Body of pancreas (tissue), 4 donors: Measurements from ENCODE around the gene GNB4. TPM values are rescaled to one million over a fixed set of nuclear protein-coding genes. Genes with fewer than 3 reads are reported as not detected.

ENCODE experiments used
- ATAC-seq: fragments of 150-250 bp; one replicate; pipeline ENCODE4 v1.9.1; 2016
- DNase-seq, 4 donors: peaks; one replicate each; pipeline ENCODE4 v3.0.0-alpha.2; 2019
- H3K27ac ChIP-seq, 4 donors: fragments of 200-600 bp; sonication (generic); 1 replicate in 3 of 4; 2 replicates in 1 of 4; pipeline versions ENCODE4 v1.5.1 to v1.6.1; 2016 to 2019; ENCODE audit warnings: mild to moderate bottlenecking in 1 of 4, mixed read lengths in 1 of 4, moderate library complexity in 1 of 4
- H3K27me3 ChIP-seq, 2 donors: fragments of 200-600 bp; sonication (generic); one replicate each; pipeline ENCODE4 v1.6.0; 2016; ENCODE audit warnings: mild to moderate bottlenecking in 1 of 2
- H3K36me3 ChIP-seq, 2 donors: fragments of 200-600 bp; sonication (generic); replicated peaks in 1 of 2; 2 replicates each; pipeline ENCODE4 v1.5.1; 2016; ENCODE audit warnings: low read depth in 2 of 2; ENCODE audit not compliant: insufficient read depth in 1 of 2
- H3K4me1 ChIP-seq: fragments of 200-600 bp; sonication (generic); one replicate; pipeline ENCODE4 v1.6.0; 2016
- H3K4me3 ChIP-seq, 2 donors: fragments of 200-600 bp; sonication (generic); 1 replicate in 1 of 2; 2 replicates in 1 of 2; pipeline ENCODE4 v1.5.1; 2016 to 2019
- H3K9me3 ChIP-seq, 3 donors: fragments of 200-600 bp; sonication (generic); 1 replicate in 2 of 3; 2 replicates in 1 of 3; pipeline ENCODE4 v1.5.1; 2016
- POLR2A ChIP-seq, 3 donors: fragments of 450-650 bp; IDR thresholded peaks; one replicate each; pipeline ENCODE4 v1.6.1; 2016; ENCODE audit warnings: antibody characterized with exemption in 3 of 3, mild to moderate bottlenecking in 2 of 3
- WGBS, 2 donors: methylation state at CpG; one replicate each; pipeline ENCODE4 v1.1.5; 2017; 5-methylcytosine and 5-hydroxymethylcytosine counted together
- intact Hi-C: fragments of 100-400 bp; cut with DNase I; formaldehyde crosslinking; loops from one replicate; pipeline ENCODE4 v1.15.1; 2023
- total RNA-seq, 2 donors: library from RNA; depleted of rRNA; stranded (reverse); fragments of >200 nt; gene quantifications; one replicate each; pipeline ENCODE4 v1.1.0, GENCODE V29; 2016
- TF ChIP-seq, protein P1 (sequence below), 7 experiments: fragments of 450-650 bp in 4 of 7; fragments of 200-600 bp in 3 of 7; sonication (generic) in 3 of 7; IDR thresholded peaks; one replicate each; pipeline ENCODE4 v1.5.1; 2016 to 2019; ENCODE audit warnings: antibody characterized with exemption in 7 of 7

The GNB4 gene
- total RNA-seq, 2 donors from 2014 or later: 7.3 to 20.4 TPM

DNA sequence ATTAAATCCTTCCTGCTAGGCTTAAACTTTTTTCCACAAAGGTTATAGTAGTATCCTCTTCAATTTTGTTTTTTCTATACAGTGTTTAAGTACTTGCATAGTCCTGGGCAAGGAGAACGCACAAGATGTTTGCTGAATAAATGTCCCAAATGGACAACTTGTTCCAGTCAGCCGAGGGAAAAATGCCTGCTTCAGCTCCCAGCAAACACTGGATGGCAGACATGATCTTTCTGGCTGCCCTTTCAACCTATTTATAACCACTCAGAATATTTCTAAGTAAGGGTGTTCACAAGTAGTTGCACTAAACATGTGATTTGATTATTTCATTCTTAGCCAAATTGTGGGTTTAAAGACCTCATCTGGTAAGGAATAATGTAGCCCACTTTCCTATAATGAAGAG, 29.8 kb downstream of the GNB4 start:
- H3K9me3 ChIP-seq: no peaks in the 10 kb centered on the region
- no peaks in the 10 kb centered on the region for H3K36me3 ChIP-seq
- DNase-seq: peak in 2 of 4 donors; percentile 9 to 20
- 44 to 55% methylated on average over 2 of the region's 2 CpGs for WGBS, 2 donors
- no peak overlapping the region for H3K27ac ChIP-seq
- no peaks in the 10 kb centered on the region for H3K27me3 ChIP-seq
- no peak for TF ChIP-seq POLR2A (IDR thresholded peaks at IDR 0.05)
- TF ChIP-seq, protein P1, sequence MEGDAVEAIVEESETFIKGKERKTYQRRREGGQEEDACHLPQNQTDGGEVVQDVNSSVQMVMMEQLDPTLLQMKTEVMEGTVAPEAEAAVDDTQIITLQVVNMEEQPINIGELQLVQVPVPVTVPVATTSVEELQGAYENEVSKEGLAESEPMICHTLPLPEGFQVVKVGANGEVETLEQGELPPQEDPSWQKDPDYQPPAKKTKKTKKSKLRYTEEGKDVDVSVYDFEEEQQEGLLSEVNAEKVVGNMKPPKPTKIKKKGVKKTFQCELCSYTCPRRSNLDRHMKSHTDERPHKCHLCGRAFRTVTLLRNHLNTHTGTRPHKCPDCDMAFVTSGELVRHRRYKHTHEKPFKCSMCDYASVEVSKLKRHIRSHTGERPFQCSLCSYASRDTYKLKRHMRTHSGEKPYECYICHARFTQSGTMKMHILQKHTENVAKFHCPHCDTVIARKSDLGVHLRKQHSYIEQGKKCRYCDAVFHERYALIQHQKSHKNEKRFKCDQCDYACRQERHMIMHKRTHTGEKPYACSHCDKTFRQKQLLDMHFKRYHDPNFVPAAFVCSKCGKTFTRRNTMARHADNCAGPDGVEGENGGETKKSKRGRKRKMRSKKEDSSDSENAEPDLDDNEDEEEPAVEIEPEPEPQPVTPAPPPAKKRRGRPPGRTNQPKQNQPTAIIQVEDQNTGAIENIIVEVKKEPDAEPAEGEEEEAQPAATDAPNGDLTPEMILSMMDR (IDR thresholded peaks at IDR 0.05): peak in 3 of 7 experiments; percentile 6 to 18 (median 10)
- H3K4me3 ChIP-seq: no peak overlapping the region
- ATAC-seq: no peak
- H3K4me1 ChIP-seq: no peaks in the 10 kb centered on the region
- intact Hi-C loops: no loop called here

DNA sequence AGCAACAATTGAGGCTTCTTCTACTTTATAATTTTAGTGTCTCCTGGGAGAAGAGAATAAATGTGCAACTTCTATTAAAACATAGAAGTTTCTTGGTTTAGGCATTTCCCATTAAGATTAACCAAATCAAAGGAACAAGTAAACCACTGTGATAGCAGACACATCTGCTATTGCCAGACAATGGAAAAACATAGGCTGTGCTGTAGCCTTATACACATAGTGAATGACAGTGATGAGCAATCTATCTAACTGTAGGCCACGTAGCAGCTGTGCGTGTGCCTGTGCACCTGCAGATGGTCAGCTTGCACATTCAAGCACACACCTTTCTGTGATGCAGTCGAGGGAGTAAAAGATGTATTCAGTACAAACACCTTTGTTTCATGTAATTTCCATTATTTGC, 32.7 kb downstream of the GNB4 start:
- Histone ChIP-seq H3K4me1 (no peaks in the 10 kb centered on the region), H3K27me3 (no peaks in the 10 kb centered on the region), H3K4me3 (no peak overlapping the region), H3K36me3 (no peaks in the 10 kb centered on the region), H3K27ac (no peak overlapping the region), H3K9me3 (no peaks in the 10 kb centered on the region)
- intact Hi-C loops: no loop called here
- ATAC-seq: no peak
- DNase-seq: no peak
- TF ChIP-seq, protein P1 (IDR thresholded peaks at IDR 0.05): no peak
- no peak for TF ChIP-seq POLR2A (IDR thresholded peaks at IDR 0.05)
- 71 to 75% methylated on average over 3 of the region's 3 CpGs for WGBS, 2 donors

DNA sequence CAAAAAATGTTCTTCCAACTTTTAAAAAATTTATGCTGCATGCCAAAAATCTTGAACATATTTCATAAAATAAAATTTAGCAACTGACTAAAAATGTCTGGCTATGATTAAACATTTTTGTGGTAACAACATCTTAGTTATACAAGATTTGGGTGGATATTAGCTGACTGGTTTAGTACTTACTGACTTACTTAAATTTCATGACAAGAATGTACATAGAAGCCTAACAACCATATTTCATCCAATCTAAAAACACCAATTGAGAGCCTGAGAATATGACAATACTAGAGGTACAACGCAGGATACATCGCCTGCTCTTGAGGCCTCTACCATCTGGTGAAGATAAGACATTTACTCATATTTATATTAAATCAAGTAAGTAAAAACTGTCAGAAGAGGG, 34.6 kb downstream of the GNB4 start:
- intact Hi-C loops: no loop called here
- ATAC-seq: no peak
- no peak overlapping the region for H3K27ac ChIP-seq
- TF ChIP-seq POLR2A (IDR thresholded peaks at IDR 0.05): no peak
- TF ChIP-seq, protein P1 (IDR thresholded peaks at IDR 0.05): no peak
- 94 to 98% methylated on average over 2 of the region's 2 CpGs for WGBS, 2 donors
- DNase-seq: no peak
- H3K36me3 ChIP-seq: no peaks in the 10 kb centered on the region
- H3K4me1 ChIP-seq: no peaks in the 10 kb centered on the region
- H3K27me3 ChIP-seq: no peaks in the 10 kb centered on the region
- no peak overlapping the region for H3K4me3 ChIP-seq
- H3K9me3 ChIP-seq: no peaks in the 10 kb centered on the region

DNA sequence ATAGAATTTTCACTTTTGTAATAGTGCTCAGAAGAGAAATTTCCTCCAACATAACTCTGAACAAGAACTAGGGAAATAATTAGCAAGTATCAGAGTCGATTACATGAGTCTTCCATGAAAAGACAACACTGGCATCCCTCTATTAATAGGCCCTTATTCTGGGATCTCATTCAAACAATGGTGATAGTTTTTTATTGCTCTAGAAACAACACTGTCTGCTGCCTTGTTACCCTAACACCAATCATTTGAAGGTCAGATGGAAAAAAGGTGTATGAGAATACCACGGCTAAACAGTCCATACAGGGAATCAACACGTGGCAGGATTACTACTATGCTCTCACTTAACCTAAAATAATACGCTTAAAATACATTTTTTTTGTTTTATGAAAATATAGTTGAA, 35.9 kb downstream of the GNB4 start:
- Histone ChIP-seq H3K27me3 (no peaks in the 10 kb centered on the region), H3K4me1 (no peaks in the 10 kb centered on the region), H3K4me3 (no peak overlapping the region), H3K36me3 (no peaks in the 10 kb centered on the region), H3K27ac (no peak overlapping the region), H3K9me3 (no peaks in the 10 kb centered on the region)
- no peak for TF ChIP-seq POLR2A (IDR thresholded peaks at IDR 0.05)
- TF ChIP-seq, protein P1 (IDR thresholded peaks at IDR 0.05): no peak
- 77 to 80% methylated on average over 4 of the region's 4 CpGs for WGBS, 2 donors
- ATAC-seq: no peak
- no peak for DNase-seq
- intact Hi-C loops: no loop called here

DNA sequence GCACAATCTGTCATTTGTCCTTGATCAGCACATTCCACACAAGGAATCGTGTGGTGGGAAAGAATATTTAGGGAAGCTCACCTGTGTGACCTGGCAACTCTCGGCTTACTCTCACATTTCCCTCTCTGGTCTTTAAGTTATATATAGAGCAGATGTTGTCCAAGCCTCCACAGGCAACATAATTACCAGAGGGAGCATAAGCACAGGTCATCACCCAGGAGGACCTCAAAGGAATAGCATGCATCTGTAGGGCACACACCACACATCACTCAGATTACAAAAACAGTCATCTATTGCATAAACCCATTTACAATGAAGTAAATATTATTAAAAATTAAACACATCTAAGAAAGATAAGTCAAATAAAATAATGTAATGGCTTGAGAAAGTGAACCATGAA, 36.5 kb downstream of the GNB4 start:
- no peak overlapping the region for H3K4me3 ChIP-seq
- DNase-seq: no peak
- no peaks in the 10 kb centered on the region for H3K4me1 ChIP-seq
- no peaks in the 10 kb centered on the region for H3K9me3 ChIP-seq
- no peaks in the 10 kb centered on the region for H3K36me3 ChIP-seq
- WGBS, 2 donors: 74 to 76% methylated on average over 2 of the region's 2 CpGs
- H3K27ac ChIP-seq: no peak overlapping the region
- intact Hi-C loops: no loop called here
- ATAC-seq: no peak
- H3K27me3 ChIP-seq: no peaks in the 10 kb centered on the region
- no peak for TF ChIP-seq POLR2A (IDR thresholded peaks at IDR 0.05)
- TF ChIP-seq, protein P1 (IDR thresholded peaks at IDR 0.05): no peak
